MM.1S (cell line): ENCODE results near the gene SLC8A1.

Experiments used
- DNase-seq: peaks from one replicate; pipeline ENCODE4 v3.0.0-alpha.2; 2015
- H2AFZ ChIP-seq: fragments of 300-600 bp; sonication (generic); 2 replicates; pipeline ENCODE4 v1.6.0; 2016; ENCODE audit warnings: antibody characterized with exemption, low read length
- H3F3A ChIP-seq: fragments of 300-600 bp; sonication (generic); 2 replicates; pipeline ENCODE4 v1.6.1; 2016; ENCODE audit warnings: mild to moderate bottlenecking, antibody characterized with exemption, low read length, moderate library complexity, mixed read lengths; ENCODE audit not compliant: insufficient read depth
- H3K27ac ChIP-seq: fragments of 300-600 bp; sonication (generic); 2 replicates; pipeline ENCODE4 v1.5.1; 2016; ENCODE audit warnings: mild to moderate bottlenecking, low read length
- H3K27me3 ChIP-seq: fragments of 300-600 bp; sonication (generic); replicated peaks from 2 replicates; pipeline ENCODE4 v1.6.0; 2016; ENCODE audit warnings: low read length; ENCODE audit not compliant: insufficient read depth
- H3K36me3 ChIP-seq: fragments of 300-600 bp; sonication (generic); replicated peaks from 2 replicates; pipeline ENCODE4 v1.6.1; 2016; ENCODE audit warnings: mild to moderate bottlenecking, low read length, mixed read lengths; ENCODE audit not compliant: insufficient read depth
- H3K4me1 ChIP-seq: fragments of 300-600 bp; sonication (generic); 2 replicates; pipeline ENCODE4 v1.6.1; 2016; ENCODE audit warnings: low read length, mixed read lengths
- H3K4me2 ChIP-seq: fragments of 300-600 bp; sonication (generic); 2 replicates; pipeline ENCODE4 v1.6.0; 2016; ENCODE audit warnings: low read depth, low read length
- H3K4me3 ChIP-seq: fragments of 300-600 bp; sonication (generic); 2 replicates; pipeline ENCODE4 v1.5.1; 2016; ENCODE audit warnings: low read length, mixed read lengths
- H3K79me2 ChIP-seq: fragments of 300-600 bp; sonication (generic); 2 replicates; pipeline ENCODE4 v1.6.1; 2016; ENCODE audit warnings: mixed run types, low read length, mixed read lengths
- H3K9ac ChIP-seq: fragments of 300-600 bp; sonication (generic); 2 replicates; pipeline ENCODE4 v1.6.1; 2016; ENCODE audit warnings: low read length, mixed read lengths
- H3K9me2 ChIP-seq: fragments of 300-600 bp; sonication (generic); replicated peaks from 2 replicates; pipeline ENCODE4 v1.6.1; 2016; ENCODE audit warnings: mild to moderate bottlenecking, low read length, mixed read lengths; ENCODE audit not compliant: insufficient read depth
- H3K9me3 ChIP-seq: fragments of 300-600 bp; sonication (generic); replicated peaks from 2 replicates; pipeline ENCODE4 v1.6.1; 2016; ENCODE audit warnings: mild to moderate bottlenecking, low read length, mixed read lengths; ENCODE audit not compliant: insufficient read depth
- H4K20me1 ChIP-seq: fragments of 300-600 bp; sonication (generic); 2 replicates; pipeline ENCODE4 v1.6.1; 2016; ENCODE audit warnings: mild to moderate bottlenecking, low read length, moderate library complexity, mixed read lengths; ENCODE audit not compliant: insufficient read depth
- CTCF ChIP-seq: fragments of 300-600 bp; sonication (generic); IDR thresholded peaks from 2 replicates; pipeline ENCODE4 v1.5.1; 2016; ENCODE audit warnings: antibody characterized with exemption, low read length, mixed read lengths
- EZH2 ChIP-seq: fragments of 300-600 bp; sonication (generic); optimal IDR thresholded peaks from 2 replicates; pipeline ENCODE3; 2017; ENCODE audit warnings: low read depth, mild to moderate bottlenecking, antibody characterized with exemption, low read length, mixed read lengths
- EZH2phosphoT487 ChIP-seq: fragments of 300-600 bp; sonication (generic); IDR thresholded peaks from 2 replicates; pipeline ENCODE4 v1.6.1; 2018; ENCODE audit warnings: antibody characterized with exemption, low read length

Gene SLC8A1

DNA sequence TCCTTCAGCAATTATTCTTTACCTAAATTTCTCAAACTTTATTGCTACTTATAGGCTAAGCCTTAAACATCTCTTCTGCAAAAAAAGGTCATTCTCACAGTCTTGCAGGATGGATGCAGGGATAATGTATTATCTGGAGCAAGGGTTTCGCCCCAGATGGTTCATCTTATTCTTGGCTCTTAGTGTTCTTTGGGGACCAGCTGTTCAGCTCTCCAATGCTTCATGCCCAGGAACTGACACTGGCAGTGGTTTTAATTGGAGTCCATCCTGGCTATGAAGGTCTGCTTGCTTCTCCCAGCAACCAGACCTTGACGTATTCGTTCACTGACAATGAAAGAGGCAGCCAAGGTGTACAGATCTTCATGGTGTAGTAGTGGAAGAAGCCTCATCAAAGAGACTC is 331.9 kb downstream of the SLC8A1 start:
- Histone ChIP-seq H3K27ac (no peak overlapping the region), H3K9me3 (no peaks in the 10 kb centered on the region), H3K79me2 (no peaks in the 10 kb centered on the region), H2AFZ (no peak overlapping the region), H3F3A (no peaks in the 10 kb centered on the region), H3K27me3 (no peaks in the 10 kb centered on the region), H3K36me3 (no peaks in the 10 kb centered on the region), H3K4me3 (no peak overlapping the region), H3K9me2 (no peaks in the 10 kb centered on the region), H4K20me1 (no peaks in the 10 kb centered on the region), H3K9ac (no peak overlapping the region), H3K4me2 (no peak overlapping the region), H3K4me1 (peaks cover 4% of the 10 kb centered on the region; the same call in 1 of the 2 replicates)
- DNase-seq: no peak
- TF ChIP-seq EZH2 (no peak), CTCF (no peak), EZH2phosphoT487 (no peak)

- Histone ChIP-seq H3K9me3 (no peaks in the 10 kb centered on the region), H3K79me2 (no peaks in the 10 kb centered on the region), H2AFZ (no peak overlapping the region), H3K36me3 (no peaks in the 10 kb centered on the region), H3K4me2 (no peak overlapping the region), H3K9ac (no peak overlapping the region), H3K27me3 (no peaks in the 10 kb centered on the region), H3F3A (no peaks in the 10 kb centered on the region), H3K4me1 (peaks cover 4% of the 10 kb centered on the region; the same call in 1 of the 2 replicates), H3K27ac (no peak overlapping the region), H3K9me2 (no peaks in the 10 kb centered on the region), H4K20me1 (no peaks in the 10 kb centered on the region), H3K4me3 (no peak overlapping the region)
- no peak for DNase-seq
- TF ChIP-seq CTCF (no peak), EZH2 (no peak)
Measured at GRCh38 chr2:40118622-40119021, 333.3 kb downstream of the SLC8A1 start.

- H3K4me3 ChIP-seq: no peak overlapping the region
- no peaks in the 10 kb centered on the region for H3K27me3 ChIP-seq
- peak overlapping the region; percentile 13; the same call in 1 of the 2 replicates for H3K4me2 ChIP-seq
- TF ChIP-seq EZH2phosphoT487: no peak
- no peak for TF ChIP-seq EZH2
- no peak for TF ChIP-seq CTCF
- H3K79me2 ChIP-seq: no peaks in the 10 kb centered on the region
- H3K9me3 ChIP-seq: no peaks in the 10 kb centered on the region
- peak; percentile 57 for DNase-seq
- H2AFZ ChIP-seq: no peak overlapping the region
- peaks cover 4% of the 10 kb centered on the region; the same call in 1 of the 2 replicates for H3K4me1 ChIP-seq
- H3K36me3 ChIP-seq: no peaks in the 10 kb centered on the region
- 0 out of 2 replicates have a peak overlapping the region, but pooled peaks have one; percentile 1 for H3K27ac ChIP-seq
- no peaks in the 10 kb centered on the region for H3K9me2 ChIP-seq
- H3K9ac ChIP-seq: no peak overlapping the region
- no peaks in the 10 kb centered on the region for H3F3A ChIP-seq
- H4K20me1 ChIP-seq: no peaks in the 10 kb centered on the region
Measured at GRCh38 chr2:40115894-40116293, 336.0 kb downstream of the SLC8A1 start.
